GM23338 (cell line): ENCODE data around the gene KAT8.

Experiments
- CREB1 ChIP-seq: fragments of 250-450 bp; sonication (Bioruptor Pico); IDR thresholded peaks from 2 replicates; pipeline ENCODE4 v1.5.0; 2020; ENCODE audit warnings: low read depth, mild to moderate bottlenecking, moderate library complexity
- CTCF ChIP-seq, 2 experiments: fragments of 200-600 bp in 1 of 2; sonication (generic) in 1 of 2; conservative IDR thresholded peaks; 2 replicates each; pipeline versions ENCODE4 v1.5.1 to v1.6.1; 2016 to 2017; ENCODE audit warnings: antibody characterized with exemption in 2 of 2, low read depth in 2 of 2, mild to moderate bottlenecking in 2 of 2, moderate library complexity in 1 of 2
- EZH2 ChIP-seq: fragments of 200-600 bp; sonication (generic); IDR thresholded peaks from one replicate; pipeline ENCODE4 v1.8.0; 2017; ENCODE audit warnings: antibody characterized with exemption, mild to moderate bottlenecking, low read depth; ENCODE audit not compliant: unreplicated experiment
- EZH2phosphoT487 ChIP-seq: fragments of 200-600 bp; sonication (generic); IDR thresholded peaks from one replicate; pipeline ENCODE4 v1.8.1; 2018; ENCODE audit warnings: antibody characterized with exemption; ENCODE audit not compliant: unreplicated experiment
- POLR2AphosphoS5 ChIP-seq: IDR thresholded peaks from 2 replicates; pipeline ENCODE4 v1.6.1; 2016; ENCODE audit warnings: antibody characterized with exemption, low read depth
- REST ChIP-seq: IDR thresholded peaks from one replicate; pipeline ENCODE4 v1.6.1; 2018; ENCODE audit warnings: antibody characterized with exemption; ENCODE audit not compliant: unreplicated experiment

- TF ChIP-seq EZH2phosphoT487 (no peak), EZH2 (no peak), REST (no peak), CTCF (conservative IDR thresholded peaks at IDR 0.05; ENCODE audit: low read depth in 2 of 2) (no peak), CREB1 (no peak), POLR2AphosphoS5 (no peak)
Measured at GRCh38 chr16:31148896-31149295, 31.4 kb downstream of the KAT8 start.
